SW 1271 (cell line): ENCODE measurements around the gene GYPE.
"Not testable (repeated sequence)": the region's sequence is repeated elsewhere in the genome, so short reads cannot be mapped to it uniquely, and the experiment has no call there.

ENCODE experiments used
- DNase-seq, 2 experiments: peaks; one replicate each; lab custom pipeline; 2025; lab: John Stamatoyannopoulos, UW

The GYPE gene

DNA sequence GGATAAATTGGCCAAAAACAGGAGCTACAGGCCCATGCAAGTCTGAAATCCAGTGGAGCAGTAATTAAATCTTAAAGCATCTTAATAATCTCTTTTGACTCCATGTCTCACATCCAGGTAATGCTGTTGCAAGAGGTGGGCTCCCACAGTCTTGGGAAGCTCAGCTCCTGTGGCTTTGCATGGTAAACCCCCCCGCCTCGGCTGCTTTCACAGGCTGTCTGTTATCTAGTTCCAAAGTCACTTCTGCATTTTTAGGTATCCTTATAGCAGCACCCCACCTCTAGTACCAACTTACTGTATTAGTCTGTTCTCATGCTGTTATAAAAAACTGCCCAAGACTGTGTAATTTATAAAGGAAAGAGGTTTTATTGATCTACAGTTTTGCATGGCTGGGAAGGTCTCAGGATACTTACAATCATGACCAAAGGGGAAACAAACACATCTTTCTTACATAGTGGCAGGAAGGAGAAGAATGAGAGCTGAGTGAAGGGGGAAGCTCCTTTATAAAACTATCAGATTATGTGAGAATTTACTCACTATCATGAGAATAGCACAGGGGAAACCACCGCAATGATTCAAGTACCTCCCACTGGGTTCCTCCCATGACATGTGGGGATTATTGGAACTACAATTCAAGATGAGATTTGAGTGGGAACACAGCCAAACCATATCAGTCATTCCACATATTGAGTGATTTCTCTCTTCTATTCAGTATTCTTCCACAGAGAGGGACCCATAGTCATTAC, 34.7 kb downstream of the GYPE start:
- DNase-seq, result not testable (repeated sequence)

DNA sequence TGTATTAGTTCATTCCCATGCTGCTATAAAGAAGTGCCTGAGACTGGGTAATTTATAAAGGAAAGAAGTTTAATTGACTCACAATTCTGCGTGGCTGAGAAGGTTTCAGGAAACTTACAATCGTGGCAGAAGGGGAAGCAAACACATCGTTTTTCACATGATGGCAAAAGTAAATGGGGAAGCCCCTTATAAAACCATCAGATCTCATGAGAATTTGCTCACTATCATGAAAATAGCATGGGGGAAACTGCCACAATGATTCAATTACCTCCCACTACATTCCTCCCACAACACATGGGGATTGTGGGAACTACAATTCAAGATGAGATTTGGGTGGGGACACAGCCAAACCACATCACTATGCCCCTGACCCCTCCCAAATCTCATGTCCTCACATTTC, 35.4 kb downstream of the GYPE start:
- not testable (repeated sequence) for DNase-seq

DNA sequence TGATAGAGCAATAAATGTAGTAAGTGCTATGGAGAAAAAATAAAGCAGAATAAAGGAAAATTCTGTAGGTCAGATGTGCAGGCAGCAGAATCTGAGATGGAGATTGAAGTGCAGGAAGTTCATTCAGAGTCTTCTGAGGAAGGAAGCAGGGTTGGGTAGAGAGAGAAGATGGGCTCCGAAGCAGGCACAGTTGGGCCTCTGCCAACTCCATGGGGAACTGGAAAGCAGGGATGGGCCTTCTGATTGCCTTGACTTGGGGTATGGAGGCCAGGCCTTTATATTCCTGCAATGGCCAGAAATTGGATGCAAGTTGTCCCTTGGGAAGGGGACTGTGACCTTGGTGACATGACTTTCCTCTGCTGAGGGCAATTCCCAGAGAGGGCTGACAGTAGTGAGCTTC, 42.6 kb downstream of the GYPE start:
- not testable (repeated sequence) for DNase-seq

DNA sequence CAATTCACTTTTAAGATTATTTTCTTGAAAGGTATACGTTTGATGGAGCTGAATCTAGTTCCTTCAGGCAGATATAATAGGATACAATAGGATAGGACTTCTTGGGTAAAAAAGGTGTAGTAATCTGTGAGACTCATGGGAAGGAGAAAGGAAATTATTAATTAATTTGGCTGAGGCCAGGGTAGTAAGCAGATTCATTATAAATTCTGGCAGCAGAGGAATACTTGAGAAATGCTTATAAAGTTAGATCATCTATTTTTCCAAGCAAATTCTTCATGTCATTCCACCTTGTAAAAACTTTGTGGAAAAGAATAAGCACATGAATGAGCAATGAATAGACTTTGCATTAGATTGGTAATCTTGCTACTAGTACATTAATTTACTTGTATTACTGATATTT, 46.9 kb downstream of the GYPE start:
- DNase-seq, result no peak

DNA sequence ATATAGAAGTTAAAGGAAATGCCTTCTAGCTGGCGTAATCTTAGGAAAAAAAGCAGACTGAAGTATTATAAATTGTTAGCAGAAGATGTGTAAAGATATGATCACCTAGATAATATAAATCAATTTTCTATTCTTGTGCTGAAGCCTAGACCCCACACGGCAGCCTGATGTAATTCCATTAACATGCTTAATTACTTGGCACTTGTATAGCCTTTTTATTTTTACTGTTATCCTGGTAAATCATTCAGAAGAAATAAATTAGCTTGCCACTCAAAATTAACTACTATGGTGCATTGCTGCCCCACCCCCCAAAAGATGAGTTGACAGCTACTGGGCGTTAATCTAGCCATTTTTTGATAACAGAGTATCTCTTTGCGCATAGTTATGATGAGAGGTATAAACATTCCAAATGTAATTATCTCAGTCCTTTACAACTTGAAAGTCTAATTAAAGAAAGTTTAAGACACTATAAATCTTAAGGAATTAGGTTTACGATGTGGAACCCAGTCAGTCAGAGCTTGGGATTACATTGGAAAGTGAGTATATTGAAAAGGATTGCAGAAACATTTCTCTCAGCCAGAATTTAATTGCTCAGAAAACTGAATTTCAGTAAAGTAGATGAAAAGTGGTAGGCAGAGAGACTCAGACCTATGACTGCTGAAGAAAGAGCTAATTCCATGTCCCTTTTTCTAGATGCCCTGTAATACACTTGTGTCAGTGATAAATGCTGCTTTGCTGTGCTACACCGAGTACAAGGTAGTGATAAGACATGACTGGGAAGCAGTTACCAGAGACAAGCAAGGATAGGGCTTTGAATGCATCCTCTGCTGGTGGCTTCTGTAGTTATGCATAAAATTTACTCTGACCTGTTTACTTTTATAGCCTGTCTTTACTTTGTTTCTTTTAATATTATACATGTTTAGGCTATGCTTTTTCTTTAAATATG, 47.7 kb downstream of the GYPE start:
- not testable (repeated sequence) for DNase-seq

DNA sequence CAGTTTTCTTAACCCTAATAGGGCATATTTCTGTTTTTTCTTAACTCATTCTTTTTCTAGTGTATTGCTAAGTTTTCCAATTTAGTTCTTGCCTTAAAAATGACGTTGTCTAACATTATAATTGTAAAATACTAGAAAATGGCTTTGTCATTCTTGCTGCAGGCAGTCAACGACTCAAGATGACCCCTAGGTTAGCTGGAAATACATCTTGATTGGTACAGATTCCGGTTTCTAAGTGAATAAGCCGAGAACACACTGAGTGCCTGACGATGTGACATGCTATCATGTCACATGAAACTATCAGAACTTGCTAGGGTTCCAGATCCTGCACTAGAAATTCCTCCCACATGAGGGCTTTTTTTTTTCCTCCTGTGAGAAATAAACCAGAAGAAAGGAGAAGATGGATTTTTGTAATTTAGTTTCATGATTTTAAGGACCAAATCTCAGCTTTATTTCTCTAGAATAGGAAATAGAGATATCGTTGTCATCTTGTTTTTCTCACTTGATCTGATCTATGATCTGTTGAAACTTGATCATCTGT, 49.3 kb downstream of the GYPE start:
- DNase-seq, result not testable (repeated sequence)

DNA sequence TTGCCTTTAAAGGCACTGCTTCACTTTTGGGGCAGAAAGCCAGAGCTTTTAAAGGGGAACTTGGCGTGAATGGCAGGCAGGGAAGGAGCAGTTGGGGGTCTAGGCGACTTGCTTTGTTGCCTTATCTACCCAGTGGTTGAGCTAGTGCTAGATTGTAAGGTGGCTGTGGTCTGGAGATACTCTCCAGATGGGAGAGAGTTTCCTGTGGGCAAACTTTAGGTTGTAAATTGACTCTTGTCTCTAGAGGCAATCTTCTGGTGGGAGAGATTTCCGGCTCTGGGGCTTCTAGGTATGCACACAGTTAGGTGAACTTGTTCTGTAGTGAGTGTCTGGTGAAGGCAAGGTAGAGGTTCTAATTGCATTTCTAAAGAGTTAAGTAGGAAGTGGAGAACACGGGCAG, 50.7 kb downstream of the GYPE start:
- not testable (repeated sequence) for DNase-seq

DNA sequence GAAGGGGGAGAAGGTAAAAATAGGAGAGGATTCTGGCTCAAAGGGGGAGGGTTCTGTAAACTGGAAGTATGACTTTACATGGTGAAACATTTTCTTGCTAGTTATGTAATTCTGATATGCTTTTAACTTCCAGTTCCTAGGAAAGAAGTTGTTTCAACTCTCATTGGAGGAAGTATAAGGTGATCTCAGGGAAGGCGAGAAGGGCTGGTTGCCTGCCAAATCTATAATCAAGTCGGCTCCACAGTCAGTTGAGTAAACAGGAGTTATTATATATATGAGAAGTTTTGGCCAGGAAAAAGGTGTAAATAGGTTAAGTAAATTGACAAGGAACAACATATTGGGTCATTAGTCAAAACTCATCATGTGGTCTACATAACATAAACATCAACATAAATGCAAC, 56.1 kb downstream of the GYPE start:
- not testable (repeated sequence) for DNase-seq

DNA sequence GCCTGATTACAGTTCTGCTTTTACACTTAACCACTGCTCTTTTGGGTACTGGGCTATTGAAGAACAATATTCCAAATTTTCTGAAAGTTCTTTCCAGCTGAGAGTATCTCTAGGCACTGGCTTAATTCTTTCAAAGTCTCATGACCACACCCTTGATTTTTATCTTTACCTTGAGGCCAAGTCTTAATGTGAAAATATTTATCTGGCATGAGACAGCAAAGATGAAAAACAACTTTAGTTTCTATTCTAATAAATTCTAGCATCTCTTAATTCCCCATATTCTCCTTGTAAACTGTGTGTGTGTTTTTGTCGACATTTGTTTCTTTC, 61.9 kb downstream of the GYPE start:
- not testable (repeated sequence) for DNase-seq

DNA sequence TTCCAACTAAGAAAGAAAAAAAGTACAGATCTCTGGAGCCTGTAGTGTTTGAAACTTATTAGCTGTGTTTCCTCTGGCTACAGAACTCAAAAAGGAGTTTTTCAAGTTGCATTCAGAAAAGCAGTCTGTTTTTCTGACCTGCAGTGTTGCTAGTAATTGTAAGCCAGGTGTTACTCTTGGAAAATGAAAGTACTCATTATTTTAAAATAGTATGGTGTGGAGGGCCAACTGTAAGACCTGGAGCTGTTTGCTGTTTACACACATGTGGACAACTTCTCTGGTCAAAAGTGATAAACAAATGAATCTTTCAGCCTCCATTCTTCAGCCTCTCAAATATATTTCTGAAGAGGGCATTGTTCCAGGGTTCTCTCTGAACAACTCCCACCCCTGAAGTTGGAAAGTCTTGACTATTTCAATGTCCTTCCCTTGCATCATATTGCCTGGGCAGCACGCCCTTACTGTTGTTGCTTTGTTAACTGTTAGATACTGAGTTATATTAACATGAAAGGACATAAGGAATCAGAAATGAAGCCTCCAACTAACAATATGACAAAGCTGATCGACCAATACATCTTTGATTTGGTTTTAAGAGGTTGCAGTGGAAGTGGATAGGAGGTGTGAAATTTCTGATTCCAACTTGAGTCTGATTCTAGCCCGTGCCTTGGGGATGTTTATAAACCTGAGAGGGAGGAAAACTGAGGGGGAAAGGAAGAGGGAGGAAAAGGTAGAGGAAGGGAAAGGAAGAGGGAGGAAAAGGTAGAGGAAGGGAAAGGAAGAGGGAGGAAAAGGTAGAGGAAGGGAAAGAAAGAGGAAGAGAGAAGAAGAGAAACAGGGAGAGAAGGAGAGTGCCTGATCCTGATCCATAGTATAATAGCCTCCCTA, 62.5 kb downstream of the GYPE start:
- DNase-seq, result not testable (repeated sequence)

DNA sequence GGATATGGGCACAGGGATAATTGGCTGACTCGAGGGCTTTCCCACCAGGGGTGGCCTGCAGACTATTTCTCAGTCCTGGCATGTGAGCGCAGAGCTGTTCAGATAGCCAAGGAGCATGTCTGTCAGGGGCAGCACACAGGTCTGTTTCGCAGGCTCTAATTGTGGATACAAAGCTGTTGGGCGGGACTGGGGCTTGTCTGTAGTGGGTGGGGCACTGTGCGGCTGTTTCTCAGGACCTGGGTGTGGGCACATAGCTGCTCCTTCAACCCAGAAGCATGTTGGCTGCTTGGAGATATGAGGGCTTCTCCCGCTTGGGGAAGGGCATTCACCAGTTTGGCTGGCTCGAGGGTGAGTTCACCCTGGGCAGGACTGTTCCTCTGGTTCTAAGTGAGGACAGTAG, 65.9 kb downstream of the GYPE start:
- DNase-seq, result not testable (repeated sequence)

DNA sequence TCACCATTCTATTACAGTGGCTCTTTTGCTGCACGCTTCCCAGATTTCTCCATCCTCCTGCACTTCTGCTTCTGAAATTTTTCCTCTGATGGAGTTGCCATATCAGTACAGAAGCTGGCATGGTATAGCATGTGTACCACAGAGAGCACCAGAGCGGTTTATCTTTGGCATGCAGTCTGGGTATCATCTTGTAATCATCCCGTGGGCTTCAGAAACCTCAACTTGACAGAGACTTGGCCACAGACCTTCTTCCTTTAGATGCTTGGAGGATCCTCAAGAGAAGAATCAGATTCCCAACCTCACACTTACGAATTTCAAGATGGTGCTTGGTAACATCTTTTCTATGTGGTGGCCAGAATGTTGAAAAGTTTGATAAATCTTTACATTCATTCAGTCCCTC, 71.2 kb downstream of the GYPE start:
- DNase-seq, result not testable (repeated sequence)

DNA sequence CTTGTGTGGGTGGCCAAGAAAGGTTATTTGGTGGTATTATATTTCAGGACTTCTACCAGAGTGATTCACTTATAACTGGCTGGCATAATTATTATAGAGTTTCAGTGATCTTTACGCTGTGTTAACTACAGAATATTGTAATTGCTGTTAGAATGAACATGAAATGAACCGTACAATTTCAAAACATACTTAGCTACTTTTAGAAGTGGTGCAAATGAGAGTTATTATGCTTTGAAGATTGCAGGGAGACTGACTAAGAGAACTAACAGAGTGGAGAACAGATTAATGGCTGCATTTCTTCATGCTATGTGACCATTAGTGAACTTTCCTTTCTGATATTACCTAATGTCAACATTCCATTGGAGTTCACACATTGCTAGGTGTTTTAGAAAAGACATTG, 71.7 kb downstream of the GYPE start:
- not testable (repeated sequence) for DNase-seq

DNA sequence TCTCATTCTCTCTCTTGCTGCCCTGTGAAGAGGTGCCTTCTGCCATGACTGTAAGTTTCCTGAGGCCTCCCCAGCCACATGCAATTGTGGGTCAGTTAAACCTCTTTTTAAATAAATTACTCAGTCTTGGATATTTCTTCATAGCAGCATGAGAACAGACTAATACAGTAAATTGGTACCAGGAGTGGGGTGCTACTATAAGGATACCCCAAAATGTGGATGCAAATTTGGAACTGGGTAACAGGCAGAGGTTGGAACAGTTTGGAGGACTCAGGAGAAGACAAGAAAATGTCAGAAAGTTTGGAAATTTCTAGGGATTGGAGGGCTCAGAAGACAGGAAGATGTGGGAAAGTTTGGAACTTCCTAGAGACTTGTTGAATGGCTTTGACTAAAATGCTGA, 74.8 kb downstream of the GYPE start:
- DNase-seq, result not testable (repeated sequence)

DNA sequence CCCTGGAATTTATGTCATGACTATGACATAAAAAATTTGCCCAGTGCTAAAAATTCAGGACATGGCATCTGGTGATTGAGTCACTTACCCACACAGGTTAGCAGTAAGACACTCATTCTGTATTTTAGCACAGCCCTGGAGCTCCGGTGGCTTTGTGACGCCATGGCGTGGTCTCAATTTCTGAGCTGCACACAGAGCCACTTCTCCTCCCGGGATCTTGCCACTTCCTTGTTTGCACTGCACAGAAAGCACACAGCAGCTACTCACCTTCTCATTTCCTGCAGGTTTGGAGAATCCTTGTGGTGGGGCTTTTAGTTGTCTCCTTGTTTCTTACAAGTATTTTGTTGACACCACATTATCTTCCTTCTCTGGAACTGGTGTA, 76.1 kb downstream of the GYPE start:
- not testable (repeated sequence) for DNase-seq
